ENCODE results near the gene METTL13. TPM values are rescaled to one million over a fixed set of nuclear protein-coding genes. Genes with fewer than 3 reads are reported as not detected.

METTL13 gene
- total and polyA plus RNA-seq, 2 donors (not counting 1 experiment from before 2014, with no cell fraction given) = 16.8 to 33.0 TPM

DNA sequence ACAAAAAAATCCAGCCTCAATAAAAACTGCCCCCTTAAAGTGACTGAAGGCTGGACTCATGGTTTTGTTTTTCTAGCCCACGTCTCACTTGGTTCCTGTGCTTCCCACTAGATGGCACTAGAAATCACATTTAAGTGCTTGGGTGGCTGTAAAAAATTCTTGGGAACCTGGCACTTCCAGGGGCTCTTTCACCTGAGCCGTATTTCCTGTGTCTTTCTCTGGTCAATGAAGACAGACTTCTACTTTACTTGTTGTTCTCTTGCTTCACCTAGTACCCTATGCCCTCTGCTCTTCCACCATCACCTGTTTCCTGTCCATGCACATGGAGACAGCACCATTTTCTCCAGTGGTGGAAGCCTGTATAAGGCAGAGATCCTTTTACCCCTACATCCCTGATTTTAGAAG, 20.0 kb downstream of the METTL13 start:
- no peaks in the 10 kb centered on the region for H3K27me3 Mint-ChIP-seq
- H3K36me3 ChIP-seq (replicated peaks in 1 of 2; ENCODE audit: control extremely low read depth in 1 of 2, control insufficient read depth in 1 of 2, extremely low read depth in 1 of 2, insufficient read depth in 2 of 2, low read length in 1 of 2) = peaks cover 0 to 17% of the 10 kb centered on the region in 2 experiments
- H3K4me2 ChIP-seq (replicated peaks; ENCODE audit: low read depth, low read length, poor library complexity, severe bottlenecking) = no peak overlapping the region
- H3K4me3 Mint-ChIP-seq = no peak overlapping the region
- ATAC-seq (ENCODE audit: low read depth) (peak; percentile 51), DNase-seq (peak; percentile 38)
- intact Hi-C loops (cut with micrococcal nuclease) = loop anchor here (1.0 to 5.0 kb wide), 4 partner anchors 598 to 916 kb away; partner anchors contain the start of gene PIGC
- H3K9me3 Mint-ChIP-seq (ENCODE audit: insufficient read depth) = no peaks in the 10 kb centered on the region
- H3K27ac ChIP-seq (ENCODE audit: low read length in 2 of 2) = no peak overlapping the region
- no peaks in the 10 kb centered on the region for H4K20me1 ChIP-seq (ENCODE audit: control insufficient read depth, insufficient read depth, low read length, poor library complexity, severe bottlenecking)
- no peaks in the 10 kb centered on the region for H3K27me3 ChIP-seq (replicated peaks in 1 of 4; ENCODE audit: control extremely low read depth in 1 of 4, control insufficient read depth in 3 of 4, insufficient read depth in 4 of 4, low read length in 3 of 4)
- no peaks in the 10 kb centered on the region for H3K79me2 ChIP-seq (ENCODE audit: control insufficient read depth, insufficient read depth, low read length)
- H3K9ac ChIP-seq (ENCODE audit: low read length) = no peak overlapping the region
- peaks cover 7 to 11% of the 10 kb centered on the region in 2 donors for H3K4me1 ChIP-seq (ENCODE audit: control insufficient read depth in 2 of 2, insufficient read depth in 2 of 2, low read length in 2 of 2)
- H3K9me3 ChIP-seq (ENCODE audit: control extremely low read depth in 1 of 3, control insufficient read depth in 2 of 3, insufficient read depth in 1 of 3, low read length in 2 of 3) = no peaks in the 10 kb centered on the region
- 26% methylated on average over 2 of the region's 2 CpGs for WGBS (ENCODE audit: insufficient coverage)
- H3K4me3 ChIP-seq (ENCODE audit: control extremely low read depth in 1 of 5, extremely low read depth in 1 of 5, insufficient read depth in 1 of 5, low read depth in 2 of 5, low read length in 4 of 5) = no peak overlapping the region
- POLR2A ChIA-PET = no interaction called here
- TF ChIP-seq, protein P1, sequence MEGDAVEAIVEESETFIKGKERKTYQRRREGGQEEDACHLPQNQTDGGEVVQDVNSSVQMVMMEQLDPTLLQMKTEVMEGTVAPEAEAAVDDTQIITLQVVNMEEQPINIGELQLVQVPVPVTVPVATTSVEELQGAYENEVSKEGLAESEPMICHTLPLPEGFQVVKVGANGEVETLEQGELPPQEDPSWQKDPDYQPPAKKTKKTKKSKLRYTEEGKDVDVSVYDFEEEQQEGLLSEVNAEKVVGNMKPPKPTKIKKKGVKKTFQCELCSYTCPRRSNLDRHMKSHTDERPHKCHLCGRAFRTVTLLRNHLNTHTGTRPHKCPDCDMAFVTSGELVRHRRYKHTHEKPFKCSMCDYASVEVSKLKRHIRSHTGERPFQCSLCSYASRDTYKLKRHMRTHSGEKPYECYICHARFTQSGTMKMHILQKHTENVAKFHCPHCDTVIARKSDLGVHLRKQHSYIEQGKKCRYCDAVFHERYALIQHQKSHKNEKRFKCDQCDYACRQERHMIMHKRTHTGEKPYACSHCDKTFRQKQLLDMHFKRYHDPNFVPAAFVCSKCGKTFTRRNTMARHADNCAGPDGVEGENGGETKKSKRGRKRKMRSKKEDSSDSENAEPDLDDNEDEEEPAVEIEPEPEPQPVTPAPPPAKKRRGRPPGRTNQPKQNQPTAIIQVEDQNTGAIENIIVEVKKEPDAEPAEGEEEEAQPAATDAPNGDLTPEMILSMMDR (IDR thresholded peaks at IDR 0.05) = peak; percentile 82
- TF ChIP-seq EZH2 (IDR thresholded peaks at IDR 0.05; ENCODE audit: borderline replicate concordance, insufficient read depth, low read depth, low read length, poor library complexity, severe bottlenecking) = no peak
- no peak overlapping the region for H2AFZ ChIP-seq (ENCODE audit: insufficient read depth, low read depth, low read length, poor library complexity, severe bottlenecking)
- CTCF ChIA-PET = interaction anchor here (0.8 to 10.1 kb wide), 19 partner anchors 9 to 649 kb away, joined by 3 to 234 read pairs (median 5); partner anchors contain the start of genes DNM3 and METTL13
- H3K27ac Mint-ChIP-seq = no peak overlapping the region
- H3K4me1 Mint-ChIP-seq = peaks cover 15% of the 10 kb centered on the region

DNA sequence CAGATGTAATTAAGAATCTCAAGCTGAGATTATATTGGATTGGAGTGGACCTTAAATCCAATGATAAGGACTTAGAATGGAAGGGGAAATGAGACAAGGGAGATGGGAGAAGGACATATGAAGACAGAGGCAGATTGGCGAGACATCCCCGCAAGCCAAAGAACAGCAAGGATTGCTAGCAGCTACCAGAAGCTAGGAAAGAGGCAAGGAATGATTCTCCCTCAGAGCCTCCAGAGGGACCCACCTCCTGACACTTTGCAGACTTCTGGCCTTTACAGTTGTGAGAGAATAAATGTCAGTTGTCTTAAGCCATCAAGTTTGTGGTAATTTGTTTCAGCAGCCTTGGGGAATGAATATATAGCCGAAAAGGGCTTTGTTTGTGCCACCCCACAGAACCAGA, 20.7 kb downstream of the METTL13 start:
- ATAC-seq (ENCODE audit: low read depth) = no peak

More for the DNA sequence above, 20.7 kb downstream of the METTL13 start:
- no peaks in the 10 kb centered on the region for H3K79me2 ChIP-seq (ENCODE audit: control insufficient read depth, insufficient read depth, low read length)
- ChIA-PET CTCF (interaction anchor here (0.7 to 10.1 kb wide), 15 partner anchors 8 to 637 kb away, joined by 3 to 234 read pairs (median 4); partner anchors contain the start of gene DNM3), POLR2A (no interaction called here)
- no peak for DNase-seq
- H2AFZ ChIP-seq (ENCODE audit: insufficient read depth, low read depth, low read length, poor library complexity, severe bottlenecking) = no peak overlapping the region
- H3K27me3 Mint-ChIP-seq = no peaks in the 10 kb centered on the region
- H3K9me3 ChIP-seq (ENCODE audit: control extremely low read depth in 1 of 3, control insufficient read depth in 2 of 3, insufficient read depth in 1 of 3, low read length in 2 of 3) = no peaks in the 10 kb centered on the region
- no peaks in the 10 kb centered on the region for H4K20me1 ChIP-seq (ENCODE audit: control insufficient read depth, insufficient read depth, low read length, poor library complexity, severe bottlenecking)
- intact Hi-C loops (cut with micrococcal nuclease) = loop anchor here (5.0 kb wide), 1 partner anchor 915 kb away; no protein-coding TSS in a partner anchor
- no peak overlapping the region for H3K4me3 ChIP-seq (ENCODE audit: control extremely low read depth in 1 of 5, extremely low read depth in 1 of 5, insufficient read depth in 1 of 5, low read depth in 2 of 5, low read length in 4 of 5)
- no peak overlapping the region for H3K4me3 Mint-ChIP-seq
- no peaks in the 10 kb centered on the region for H3K27me3 ChIP-seq (replicated peaks in 1 of 4; ENCODE audit: control extremely low read depth in 1 of 4, control insufficient read depth in 3 of 4, insufficient read depth in 4 of 4, low read length in 3 of 4)
- H3K4me2 ChIP-seq (replicated peaks; ENCODE audit: low read depth, low read length, poor library complexity, severe bottlenecking) = no peak overlapping the region
- TF ChIP-seq EZH2 (IDR thresholded peaks at IDR 0.05; ENCODE audit: borderline replicate concordance, insufficient read depth, low read depth, low read length, poor library complexity, severe bottlenecking) = no peak
- TF ChIP-seq, protein P1 (IDR thresholded peaks at IDR 0.05) = no peak
- no peak overlapping the region for H3K27ac ChIP-seq (ENCODE audit: low read length in 2 of 2)
- H3K27ac Mint-ChIP-seq = no peak overlapping the region
- no peak overlapping the region for H3K9ac ChIP-seq (ENCODE audit: low read length)
- H3K36me3 ChIP-seq (replicated peaks in 1 of 2; ENCODE audit: control extremely low read depth in 1 of 2, control insufficient read depth in 1 of 2, extremely low read depth in 1 of 2, insufficient read depth in 2 of 2, low read length in 1 of 2) = peaks cover 0 to 10% of the 10 kb centered on the region in 2 experiments
- H3K9me3 Mint-ChIP-seq (ENCODE audit: insufficient read depth) = no peaks in the 10 kb centered on the region
- peaks cover 19% of the 10 kb centered on the region for H3K4me1 Mint-ChIP-seq
- WGBS (ENCODE audit: insufficient coverage) = 100% methylated on average over 3 of the region's 3 CpGs
- peaks cover 10 to 15% of the 10 kb centered on the region in 2 donors for H3K4me1 ChIP-seq (ENCODE audit: control insufficient read depth in 2 of 2, insufficient read depth in 2 of 2, low read length in 2 of 2)

Measured in B cell (primary cell).